Upper lobe of right lung (tissue), 1 donor: ENCODE results near the gene RAPH1. TPM values are rescaled to one million over a fixed set of nuclear protein-coding genes. Genes with fewer than 3 reads are reported as not detected.

Source experiments
- ATAC-seq: fragments of 200-7000 bp; cut with Tn5 transposase; one replicate; pipeline ENCODE4 v1.9.1; 2020; ENCODE audit warnings: mild to moderate bottlenecking, moderate library complexity
- DNase-seq: peaks from one replicate; pipeline ENCODE4 v3.0.0-alpha.2; 2020
- H3K27ac ChIP-seq: fragments of 200-600 bp; one replicate; pipeline ENCODE4 v1.8.0; 2022
- H3K27me3 ChIP-seq: fragments of 200-600 bp; one replicate; pipeline ENCODE4 v1.8.0; 2022; ENCODE audit warnings: mild to moderate bottlenecking
- H3K36me3 ChIP-seq: fragments of 200-600 bp; one replicate; pipeline ENCODE4 v1.8.0; 2022
- H3K4me1 ChIP-seq: fragments of 200-600 bp; one replicate; pipeline ENCODE4 v1.8.0; 2022
- H3K4me3 ChIP-seq: fragments of 200-600 bp; one replicate; pipeline ENCODE4 v1.8.0; 2022; ENCODE audit warnings: mild to moderate bottlenecking
- H3K9me3 ChIP-seq: fragments of 200-600 bp; one replicate; pipeline ENCODE4 v1.8.0; 2022
- intact Hi-C: fragments of 100-400 bp; cut with DNase I; formaldehyde crosslinking; loops from one replicate; pipeline ENCODE4 v1.11.0; 2022
- total RNA-seq: library from RNA; stranded (reverse); fragmentation: NEBNext Ultra II Directional; extraction: Animal tissue kit (Norgen Biotek cat#: 25700); gene quantifications from one replicate; pipeline ENCODE4 v1.2.1, GENCODE V29; 2021
- TF ChIP-seq, protein P1 (sequence below): fragments of 200-600 bp; IDR thresholded peaks from one replicate; pipeline ENCODE4 v1.8.0; 2022; ENCODE audit warnings: antibody characterized with exemption
- donor health status: DM: no; HTN: yes; CAD: no; lungs with severe emphysema.

RAPH1 gene
- total RNA-seq, 1 donor from 2014 or later: 93.4 TPM

DNA sequence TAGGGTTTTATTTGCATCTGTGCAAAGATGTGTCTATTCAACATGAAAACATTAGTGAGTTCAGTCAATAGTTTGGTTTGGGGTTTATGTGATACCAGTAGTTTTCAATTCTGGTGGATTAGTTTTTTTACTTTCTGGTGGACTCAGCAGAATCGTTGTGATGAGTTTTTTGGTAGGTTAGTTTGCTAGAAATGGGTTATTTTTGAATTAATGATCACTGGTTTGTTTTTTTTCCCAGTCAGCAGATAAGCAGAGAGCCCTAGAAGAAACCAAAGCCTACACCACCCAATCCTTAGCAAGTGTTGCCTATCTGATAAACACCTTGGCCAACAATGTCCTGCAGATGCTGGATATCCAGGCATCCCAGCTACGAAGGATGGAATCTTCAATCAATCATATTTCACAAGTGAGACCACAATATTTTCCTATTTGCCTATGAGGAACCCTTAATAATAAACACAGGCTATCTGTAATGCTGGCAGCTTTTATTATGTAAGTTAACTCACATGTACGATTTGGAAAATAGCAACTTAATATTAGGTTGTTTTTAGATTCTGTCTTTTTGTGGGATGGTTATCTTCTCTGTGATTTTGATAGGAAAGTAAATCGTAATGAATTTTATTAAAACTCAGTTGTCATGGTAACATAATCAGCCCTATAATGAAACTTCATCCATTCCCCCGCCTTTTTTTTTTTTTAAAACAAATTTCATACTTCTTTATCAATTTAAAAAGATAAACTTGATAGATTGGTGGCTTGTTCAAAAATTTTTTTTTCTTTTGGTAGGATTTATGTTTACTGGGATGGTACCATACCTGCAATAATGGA lies 168.2 kb downstream of the RAPH1 start:
- Histone ChIP-seq H3K4me1 (no peaks in the 10 kb centered on the region), H3K27ac (no peak overlapping the region), H3K36me3 (no peaks in the 10 kb centered on the region), H3K4me3 (no peak overlapping the region), H3K9me3 (no peaks in the 10 kb centered on the region), H3K27me3 (no peaks in the 10 kb centered on the region)
- intact Hi-C loops: no loop called here
- no peak for DNase-seq
- TF ChIP-seq, protein P1, sequence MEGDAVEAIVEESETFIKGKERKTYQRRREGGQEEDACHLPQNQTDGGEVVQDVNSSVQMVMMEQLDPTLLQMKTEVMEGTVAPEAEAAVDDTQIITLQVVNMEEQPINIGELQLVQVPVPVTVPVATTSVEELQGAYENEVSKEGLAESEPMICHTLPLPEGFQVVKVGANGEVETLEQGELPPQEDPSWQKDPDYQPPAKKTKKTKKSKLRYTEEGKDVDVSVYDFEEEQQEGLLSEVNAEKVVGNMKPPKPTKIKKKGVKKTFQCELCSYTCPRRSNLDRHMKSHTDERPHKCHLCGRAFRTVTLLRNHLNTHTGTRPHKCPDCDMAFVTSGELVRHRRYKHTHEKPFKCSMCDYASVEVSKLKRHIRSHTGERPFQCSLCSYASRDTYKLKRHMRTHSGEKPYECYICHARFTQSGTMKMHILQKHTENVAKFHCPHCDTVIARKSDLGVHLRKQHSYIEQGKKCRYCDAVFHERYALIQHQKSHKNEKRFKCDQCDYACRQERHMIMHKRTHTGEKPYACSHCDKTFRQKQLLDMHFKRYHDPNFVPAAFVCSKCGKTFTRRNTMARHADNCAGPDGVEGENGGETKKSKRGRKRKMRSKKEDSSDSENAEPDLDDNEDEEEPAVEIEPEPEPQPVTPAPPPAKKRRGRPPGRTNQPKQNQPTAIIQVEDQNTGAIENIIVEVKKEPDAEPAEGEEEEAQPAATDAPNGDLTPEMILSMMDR: no peak
- no peak for ATAC-seq

DNA sequence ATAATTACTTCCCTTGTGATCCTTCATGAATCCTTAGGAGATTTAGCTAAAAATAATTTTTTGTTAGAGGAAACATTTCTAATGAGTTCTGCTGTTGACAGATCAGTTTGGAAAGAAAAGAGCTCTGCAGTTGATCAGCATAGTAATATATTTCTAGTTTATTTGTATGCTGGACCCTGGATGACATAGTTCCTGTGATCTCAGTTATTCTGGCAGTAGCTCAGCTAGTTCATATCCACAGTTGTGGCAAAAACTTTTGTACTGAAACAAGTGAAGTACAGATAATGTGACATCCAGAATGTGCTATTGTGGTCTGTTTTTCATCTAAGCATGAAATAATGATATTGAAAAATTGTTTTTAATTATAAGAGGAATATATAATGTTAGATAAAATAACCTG lies 173.2 kb downstream of the RAPH1 start:
- Histone ChIP-seq H3K9me3 (no peaks in the 10 kb centered on the region), H3K4me3 (no peak overlapping the region), H3K4me1 (no peaks in the 10 kb centered on the region), H3K27ac (no peak overlapping the region), H3K27me3 (no peaks in the 10 kb centered on the region), H3K36me3 (no peaks in the 10 kb centered on the region)
- ATAC-seq: no peak
- TF ChIP-seq, protein P1: no peak
- DNase-seq: no peak
- intact Hi-C loops: no loop called here

GRCh38 chr2:203361495-203361894 lies 173.6 kb downstream of the RAPH1 start:
- Histone ChIP-seq H3K27ac (no peak overlapping the region), H3K9me3 (no peaks in the 10 kb centered on the region), H3K36me3 (no peaks in the 10 kb centered on the region), H3K4me1 (no peaks in the 10 kb centered on the region), H3K27me3 (no peaks in the 10 kb centered on the region), H3K4me3 (no peak overlapping the region)
- ATAC-seq: no peak
- TF ChIP-seq, protein P1: no peak
- intact Hi-C loops: no loop called here
- DNase-seq: no peak

GRCh38 chr2:203360833-203361430 lies 174.2 kb downstream of the RAPH1 start:
- TF ChIP-seq, protein P1: no peak
- intact Hi-C loops: no loop called here
- Histone ChIP-seq H3K9me3 (no peaks in the 10 kb centered on the region), H3K27me3 (no peaks in the 10 kb centered on the region), H3K4me3 (no peak overlapping the region), H3K27ac (no peak overlapping the region), H3K36me3 (no peaks in the 10 kb centered on the region), H3K4me1 (no peaks in the 10 kb centered on the region)
- DNase-seq (no peak), ATAC-seq (no peak)

GRCh38 chr2:203359450-203359849 lies 175.7 kb downstream of the RAPH1 start:
- no peaks in the 10 kb centered on the region for H3K27me3 ChIP-seq
- DNase-seq: no peak
- intact Hi-C loops: no loop called here
- H3K4me3 ChIP-seq: no peak overlapping the region
- no peaks in the 10 kb centered on the region for H3K9me3 ChIP-seq
- ATAC-seq: no peak
- no peaks in the 10 kb centered on the region for H3K36me3 ChIP-seq
- H3K4me1 ChIP-seq: no peaks in the 10 kb centered on the region
- H3K27ac ChIP-seq: no peak overlapping the region
- TF ChIP-seq, protein P1: no peak
